Measurements from ENCODE around the gene LRMDA. TPM values are rescaled to one million over a fixed set of nuclear protein-coding genes. Genes with fewer than 3 reads are reported as not detected.

Gene LRMDA
- total RNA-seq, 1 donor from 2014 or later: not detected

GRCh38 chr10:75492173-75492925 lies 60.9 kb downstream of the LRMDA start:
- H3K4me3 Mint-ChIP-seq: no peak overlapping the region
- TF ChIP-seq CTCF (IDR thresholded peaks at IDR 0.05): no peak
- H3K27me3 Mint-ChIP-seq: no peaks in the 10 kb centered on the region
- no peak for ATAC-seq (ENCODE audit: low read depth)
- H3K27ac Mint-ChIP-seq: no peak overlapping the region
- no peak for DNase-seq
- ChIA-PET CTCF (no interaction called here), POLR2A (no interaction called here)
- no peaks in the 10 kb centered on the region for H3K4me1 Mint-ChIP-seq
- no peaks in the 10 kb centered on the region for H3K36me3 Mint-ChIP-seq (ENCODE audit: low read depth)
- no peaks in the 10 kb centered on the region for H3K9me3 Mint-ChIP-seq
- intact Hi-C loops (cut with micrococcal nuclease): no loop called here

DNA sequence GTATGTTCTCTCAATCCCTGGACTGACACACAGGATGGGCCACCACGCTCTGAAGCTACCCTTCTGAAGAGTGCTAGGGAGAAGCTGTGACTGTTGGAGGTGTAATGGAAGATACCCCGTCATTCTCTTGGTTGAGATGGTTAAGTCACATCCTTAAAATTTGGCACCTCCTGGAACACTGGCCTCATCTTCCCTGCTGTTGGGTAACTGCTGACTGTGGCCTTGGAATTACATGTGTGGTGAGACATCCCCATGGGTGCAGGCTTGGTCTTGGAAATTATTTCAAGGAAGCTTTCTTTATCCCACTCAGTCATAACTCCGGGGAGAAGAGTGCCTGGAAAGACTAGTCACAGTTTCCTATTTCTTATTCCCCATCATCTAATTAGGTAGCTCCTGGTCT lies 62.0 kb downstream of the LRMDA start:
- H3K9me3 Mint-ChIP-seq: no peaks in the 10 kb centered on the region
- no peak for ATAC-seq (ENCODE audit: low read depth)
- TF ChIP-seq CTCF (IDR thresholded peaks at IDR 0.05): no peak
- H3K27ac Mint-ChIP-seq: no peak overlapping the region
- intact Hi-C loops (cut with micrococcal nuclease): no loop called here
- no peaks in the 10 kb centered on the region for H3K27me3 Mint-ChIP-seq
- H3K36me3 Mint-ChIP-seq (ENCODE audit: low read depth): no peaks in the 10 kb centered on the region
- ChIA-PET CTCF (interaction anchor here (0.6 kb wide), 1 partner anchor 23 kb away, joined by 3 read pairs; no protein-coding TSS in a partner anchor), POLR2A (no interaction called here)
- H3K4me1 Mint-ChIP-seq: no peaks in the 10 kb centered on the region
- DNase-seq: no peak
- no peak overlapping the region for H3K4me3 Mint-ChIP-seq

- Mint-ChIP-seq H3K36me3 (ENCODE audit: low read depth) (no peaks in the 10 kb centered on the region), H3K4me1 (no peaks in the 10 kb centered on the region), H3K27ac (no peak overlapping the region), H3K9me3 (no peaks in the 10 kb centered on the region), H3K4me3 (no peak overlapping the region), H3K27me3 (no peaks in the 10 kb centered on the region)
- intact Hi-C loops (cut with micrococcal nuclease): no loop called here
- no peak for TF ChIP-seq CTCF (IDR thresholded peaks at IDR 0.05)
- DNase-seq (no peak), ATAC-seq (ENCODE audit: low read depth) (no peak)
- CTCF ChIA-PET: no interaction called here
- POLR2A ChIA-PET: no interaction called here
These were observed 64.2 kb downstream of the LRMDA start for GRCh38 chr10:75495434-75496190.

DNA sequence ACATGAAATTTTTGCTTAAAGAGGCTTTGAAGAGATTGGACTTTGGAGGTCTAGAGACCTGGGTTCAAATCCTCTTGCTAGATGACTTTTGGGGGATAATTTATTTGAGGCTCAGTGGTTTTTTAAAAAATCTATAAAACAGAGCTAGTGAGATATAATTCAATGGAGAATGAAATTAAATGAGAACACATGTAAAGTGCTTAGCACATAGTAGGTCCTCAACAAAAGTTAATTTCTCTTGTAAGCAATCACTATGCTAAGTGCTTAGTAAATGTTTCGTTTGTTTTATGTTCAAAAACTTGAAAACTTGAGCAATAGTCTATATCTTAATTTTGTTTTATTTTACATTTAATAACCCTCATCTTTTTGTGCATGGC lies 64.8 kb downstream of the LRMDA start:
- no peak for TF ChIP-seq CTCF (IDR thresholded peaks at IDR 0.05)
- ChIA-PET CTCF (no interaction called here), POLR2A (no interaction called here)
- H3K36me3 Mint-ChIP-seq (ENCODE audit: low read depth): no peaks in the 10 kb centered on the region
- no peak overlapping the region for H3K27ac Mint-ChIP-seq
- H3K4me1 Mint-ChIP-seq: no peaks in the 10 kb centered on the region
- H3K4me3 Mint-ChIP-seq: no peak overlapping the region
- H3K9me3 Mint-ChIP-seq: no peaks in the 10 kb centered on the region
- ATAC-seq (ENCODE audit: low read depth) (no peak), DNase-seq (no peak)
- intact Hi-C loops (cut with micrococcal nuclease): no loop called here
- H3K27me3 Mint-ChIP-seq: no peaks in the 10 kb centered on the region

- no peak for ATAC-seq (ENCODE audit: low read depth)
- DNase-seq: no peak
- no peaks in the 10 kb centered on the region for H3K4me1 Mint-ChIP-seq
- no peak overlapping the region for H3K27ac Mint-ChIP-seq
- no peak overlapping the region for H3K4me3 Mint-ChIP-seq
- H3K27me3 Mint-ChIP-seq: no peaks in the 10 kb centered on the region
- H3K36me3 Mint-ChIP-seq (ENCODE audit: low read depth): no peaks in the 10 kb centered on the region
- ChIA-PET POLR2A (interaction anchor here (0.7 kb wide), 1 partner anchor 48 kb away, joined by 3 read pairs; no protein-coding TSS in a partner anchor), CTCF (no interaction called here)
- intact Hi-C loops (cut with micrococcal nuclease): no loop called here
- no peak for TF ChIP-seq CTCF (IDR thresholded peaks at IDR 0.05)
- no peaks in the 10 kb centered on the region for H3K9me3 Mint-ChIP-seq
These were observed 66.8 kb downstream of the LRMDA start for GRCh38 chr10:75497997-75498883.

All from activated B cell treated with CpG ODN at 0.5 μM for 24 hours (primary cell).